HG03342 (cell line): ENCODE measurements around the gene LRBA.

Experiments
- ATAC-seq: cut with Tn5 transposase; IDR thresholded peaks from one replicate; pipeline ENCODE4 v1.9.1; 2021; ENCODE audit warnings: mild to moderate bottlenecking, moderate library complexity; ENCODE audit not compliant: unreplicated experiment

LRBA gene

GRCh38 chr4:150820409-150820808, 194.7 kb downstream of the LRBA start:
- ATAC-seq, result no peak

GRCh38 chr4:150818661-150819060, 196.4 kb downstream of the LRBA start:
- no peak for ATAC-seq

- no peak for ATAC-seq
Measured at GRCh38 chr4:150817804-150818528, 197.1 kb downstream of the LRBA start.

GRCh38 chr4:150817017-150817416, 198.1 kb downstream of the LRBA start:
- ATAC-seq, result no peak

- ATAC-seq, result no peak
Measured at GRCh38 chr4:150816491-150816890, 198.6 kb downstream of the LRBA start.

- ATAC-seq, result no peak
Measured at GRCh38 chr4:150814873-150815272, 200.2 kb downstream of the LRBA start.

GRCh38 chr4:150805183-150806025, 209.7 kb downstream of the LRBA start:
- ATAC-seq, result no peak

GRCh38 chr4:150801833-150802232, 213.3 kb downstream of the LRBA start:
- ATAC-seq, result no peak

- ATAC-seq, result no peak
Measured at GRCh38 chr4:150799207-150799606, 215.9 kb downstream of the LRBA start.

GRCh38 chr4:150794706-150795105, 220.4 kb downstream of the LRBA start:
- ATAC-seq, result no peak

- ATAC-seq, result no peak
Measured at GRCh38 chr4:150789864-150790263, 225.2 kb downstream of the LRBA start.

GRCh38 chr4:150784939-150785338, 230.1 kb downstream of the LRBA start:
- ATAC-seq, result no peak

- no peak for ATAC-seq
Measured at GRCh38 chr4:150784305-150784704, 230.8 kb downstream of the LRBA start.

- no peak for ATAC-seq
Measured at GRCh38 chr4:150782921-150783320, 232.2 kb downstream of the LRBA start.

GRCh38 chr4:150782311-150782710, 232.8 kb downstream of the LRBA start:
- ATAC-seq, result no peak

- ATAC-seq, result no peak
Measured at GRCh38 chr4:150781191-150781590, 233.9 kb downstream of the LRBA start.

GRCh38 chr4:150779707-150780106, 235.4 kb downstream of the LRBA start:
- no peak for ATAC-seq

- ATAC-seq, result no peak
Measured at GRCh38 chr4:150773729-150774449, 241.2 kb downstream of the LRBA start.

- ATAC-seq, result no peak
Measured at GRCh38 chr4:150773032-150773431, 242.1 kb downstream of the LRBA start.

- ATAC-seq, result no peak
Measured at GRCh38 chr4:150771382-150771781, 243.7 kb downstream of the LRBA start.

GRCh38 chr4:150769845-150770244, 245.2 kb downstream of the LRBA start:
- no peak for ATAC-seq

- no peak for ATAC-seq
Measured at GRCh38 chr4:150769248-150769647, 245.8 kb downstream of the LRBA start.
